ENCODE measurements around the gene PCBP3. TPM values are rescaled to one million over a fixed set of nuclear protein-coding genes. Genes with fewer than 3 reads are reported as not detected.

Gene PCBP3
- total and polyA plus RNA-seq, 2 of the 8 experiments (the other 6 are each of a cell fraction or from before 2014, with no cell fraction given): 3.5 to 6.3 TPM

DNA sequence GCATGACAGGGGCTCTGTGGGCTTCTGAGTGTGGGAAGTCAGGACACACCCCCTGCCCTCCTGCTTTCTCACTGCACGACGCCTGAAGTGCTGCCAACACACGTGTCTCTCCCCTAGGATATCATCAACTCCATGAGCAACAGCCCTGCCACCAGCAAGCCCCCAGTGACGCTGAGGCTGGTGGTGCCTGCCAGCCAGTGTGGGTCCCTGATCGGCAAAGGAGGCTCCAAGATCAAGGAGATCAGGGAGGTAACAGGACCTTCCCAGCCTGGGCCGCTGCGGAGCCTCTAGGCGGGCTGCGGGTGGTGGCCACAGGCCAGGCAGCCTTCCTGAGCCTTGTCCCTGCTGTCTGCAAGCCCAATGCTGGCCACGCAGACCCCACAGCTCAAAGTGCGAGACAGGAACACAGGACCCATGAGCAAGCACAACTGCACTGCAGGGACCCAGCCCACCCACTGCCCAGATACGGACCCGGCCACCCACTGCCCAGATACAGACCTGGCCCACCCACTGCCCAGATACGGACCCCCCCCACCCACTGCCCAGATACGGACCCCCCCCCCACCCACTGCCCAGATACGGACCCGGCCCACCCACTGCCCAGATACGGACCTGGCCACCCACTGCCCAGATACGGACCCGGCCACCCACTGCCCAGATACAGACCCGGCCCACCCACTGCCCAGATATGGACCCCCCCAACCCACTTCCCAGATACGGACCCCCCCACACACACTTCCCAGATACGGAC is 265.9 kb downstream of the PCBP3 start:
- no peak overlapping the region for H3K56ac ChIP-seq (replicated peaks; ENCODE audit: insufficient read length, low read depth, low read length)

More for the DNA sequence above, 265.9 kb downstream of the PCBP3 start:
- Histone ChIP-seq H3K4me1 (replicated peaks in 1 of 4; ENCODE audit: control insufficient read depth in 3 of 4, insufficient read depth in 4 of 4, low read length in 3 of 4) (no peaks in the 10 kb centered on the region), H3K4me2 (ENCODE audit: insufficient read depth in 1 of 2, low read depth in 2 of 2, low read length in 2 of 2) (no peak overlapping the region), H3K79me1 (ENCODE audit: low read depth, low read length) (no peaks in the 10 kb centered on the region), H2BK120ac (replicated peaks; ENCODE audit: low read depth, low read length) (no peak overlapping the region), H4K5ac (ENCODE audit: insufficient read length, low read depth, low read length) (no peak overlapping the region), H3K4me3 (ENCODE audit: extremely low read depth in 1 of 4, insufficient read depth in 2 of 4, low read depth in 3 of 4, low read length in 4 of 4) (no peak overlapping the region), H2BK20ac (ENCODE audit: low read length) (no peak overlapping the region), H2BK12ac (ENCODE audit: low read depth, low read length) (no peak overlapping the region), H4K91ac (replicated peaks; ENCODE audit: insufficient read length, low read length) (no peak overlapping the region), H3K18ac (ENCODE audit: extremely low read depth, low read length) (no peak overlapping the region), H2AK5ac (ENCODE audit: low read depth, low read length) (no peak overlapping the region), H4K8ac (ENCODE audit: extremely low read depth, insufficient read depth, low read length) (no peak overlapping the region), H3K27me3 (replicated peaks in 1 of 4; ENCODE audit: control insufficient read depth in 3 of 4, extremely low read depth in 1 of 4, insufficient read depth in 3 of 4, low read length in 3 of 4) (no peaks in the 10 kb centered on the region), H3K23ac (ENCODE audit: insufficient read length) (no peak overlapping the region), H3K23me2 (ENCODE audit: low read depth, low read length) (no peaks in the 10 kb centered on the region), H3K36me3 (ENCODE audit: control insufficient read depth in 2 of 4, insufficient read depth in 4 of 4, low read length in 3 of 4) (no peaks in the 10 kb centered on the region), H4K20me1 (replicated peaks in 1 of 2; ENCODE audit: control insufficient read depth in 1 of 2, insufficient read depth in 2 of 2, low read length in 2 of 2) (peaks cover 0 to 5% of the 10 kb centered on the region in 2 experiments), H3K9me3 (ENCODE audit: insufficient read depth in 2 of 2, low read depth in 1 of 2, low read length in 1 of 2) (no peaks in the 10 kb centered on the region), H2BK15ac (ENCODE audit: low read length) (no peak overlapping the region), H2BK5ac (ENCODE audit: low read depth, low read length) (no peak overlapping the region), H3K9ac (replicated peaks in 1 of 4; ENCODE audit: extremely low read depth in 1 of 4, low read depth in 3 of 4, low read length in 3 of 4) (no peak overlapping the region), H2AFZ (ENCODE audit: low read length) (no peak overlapping the region), H3K14ac (ENCODE audit: insufficient read length) (no peak overlapping the region), H3K79me2 (ENCODE audit: control insufficient read depth in 1 of 2, insufficient read depth in 2 of 2, low read length in 2 of 2) (no peaks in the 10 kb centered on the region), H3K27ac (ENCODE audit: low read depth, low read length) (no peak overlapping the region), H3K4ac (replicated peaks; ENCODE audit: insufficient read length, low read depth, low read length) (no peak overlapping the region)
- 91% methylated on average over 11 of the region's 23 CpGs; no CpG with 5 or more reads in 1 of the 2 experiments for WGBS, 2 experiments (ENCODE audit: extremely low coverage in 1 of 2, insufficient coverage in 1 of 2, insufficient read length in 1 of 2, insufficient replicate concordance in 2 of 2, low coverage in 1 of 2, low lambda C conversion rate in 2 of 2, missing lambda C conversion rate in 1 of 2)
- DNase-seq (ENCODE audit: low read depth in 1 of 2, low spot score in 2 of 2) (no peak), FAIRE-seq (no peak)
- POLR2A ChIA-PET (ENCODE audit: partially characterized antibody): no interaction called here
- CTCF ChIA-PET (ENCODE audit: partially characterized antibody): interaction anchor here (1.5 kb wide), 1 partner anchor 13 kb away, joined by 6 read pairs; no protein-coding TSS in a partner anchor
- TF ChIP-seq BRCA1 (IDR thresholded peaks at IDR 0.05; ENCODE audit: low read depth, low read length): no peak
